K562 (cell line): ENCODE measurements around the gene ARHGAP33. TPM values are rescaled to one million over a fixed set of nuclear protein-coding genes. Genes with fewer than 3 reads are reported as not detected.

Source experiments
- ATAC-seq: fragments of 200-7000 bp; cut with Tn5 transposase; 3 replicates; pipeline ENCODE4 v1.9.1; 2020; ENCODE audit warnings: moderate library complexity
- BruUV-seq: library from RNA; stranded (reverse); fragments of 400-500 nt; replicated peaks from 2 replicates; lab custom pipeline; 2021; lab: Mats Ljungman, UMichigan
- CTCF ChIA-PET: fragments of 300-600 bp; formaldehyde crosslinking; extraction: SDS; loops from one replicate; lab custom pipeline; 2021; ENCODE audit warnings: low intra/inter-chr PET ratio; lab: Yijun Ruan, JAX
- POLR2A ChIA-PET: fragments of 300-600, 350-650 bp; sonication (Branson Sonifier 250); formaldehyde crosslinking; extraction: SDS; loops from one replicate; lab custom pipeline; 2021; ENCODE audit warnings: antibody characterized with exemption, inconsistent platforms; lab: Yijun Ruan, JAX
- DNase-seq, 4 experiments: peaks; one replicate each; pipeline versions ENCODE4 v3.0.0 to v3.0.0-alpha.2; 2011 to 2018; ENCODE audit warnings: low spot score in 3 of 4, mixed read lengths in 3 of 4; ENCODE audit errors: extremely low read depth in 1 of 4
- FAIRE-seq: peaks from 2 replicates; lab custom pipeline; 2011; peaks lifted over from hg19 to GRCh38; lab: Jason Lieb, UNC
- H2AFZ ChIP-seq: 2 replicates; pipeline ENCODE4 v1.6.0; 2011; ENCODE audit warnings: low read depth, low read length, control low read depth, inconsistent platforms
- H3K27ac ChIP-seq: fragments of 200-600 bp; 3 replicates; pipeline ENCODE4 v1.8.0; 2011; ENCODE audit warnings: low read depth, mild to moderate bottlenecking, control low read depth, inconsistent platforms, low read length, moderate library complexity, mixed read lengths; ENCODE audit errors: extremely low read depth
- H3K27me3 ChIP-seq, 2 experiments: fragments of 300-600 bp in 1 of 2; 2 replicates in 1 of 2; 3 replicates in 1 of 2; pipeline versions ENCODE4 v1.6.0 to v1.8.0; 2011; ENCODE audit warnings: inconsistent platforms in 2 of 2, low read length in 2 of 2, mild to moderate bottlenecking in 1 of 2, mixed read lengths in 1 of 2, moderate library complexity in 1 of 2; ENCODE audit not compliant: control insufficient read depth in 2 of 2, insufficient read depth in 2 of 2
- H3K36me3 ChIP-seq: fragments of 300-600 bp; 3 replicates; pipeline ENCODE4 v1.8.0; 2011; ENCODE audit warnings: mild to moderate bottlenecking, low read length, inconsistent platforms; ENCODE audit not compliant: control insufficient read depth, insufficient read depth
- H3K4me1 ChIP-seq, 2 experiments: fragments of 200-600 bp in 1 of 2; replicated peaks in 1 of 2; 2 replicates in 1 of 2; 3 replicates in 1 of 2; pipeline versions ENCODE4 v1.5.1 to v1.8.0; 2011; ENCODE audit warnings: inconsistent platforms in 2 of 2, low read length in 2 of 2, mild to moderate bottlenecking in 1 of 2, mixed read lengths in 1 of 2, moderate library complexity in 1 of 2; ENCODE audit not compliant: control insufficient read depth in 2 of 2, insufficient read depth in 2 of 2
- H3K4me2 ChIP-seq: 2 replicates; pipeline ENCODE4 v1.6.1; 2011; ENCODE audit warnings: low read length, control low read depth, inconsistent platforms, mixed read lengths; ENCODE audit not compliant: insufficient read depth
- H3K4me3 ChIP-seq: fragments of 200-600 bp; sonication (generic), shearing (Covaris generic); 2 replicates; pipeline ENCODE4 v1.5.1; 2016; ENCODE audit warnings: control low read depth, inconsistent platforms
- H3K79me2 ChIP-seq: fragments of 200-600 bp; 3 replicates; pipeline ENCODE4 v1.8.0; 2011; ENCODE audit warnings: low read length, inconsistent platforms; ENCODE audit not compliant: control insufficient read depth, insufficient read depth
- H3K9ac ChIP-seq, 2 experiments: 2 replicates each; pipeline versions ENCODE4 v1.6.0 to v1.6.1; 2011; ENCODE audit warnings: low read depth in 2 of 2, low read length in 2 of 2, control low read depth in 1 of 2, inconsistent platforms in 1 of 2, mild to moderate bottlenecking in 1 of 2, mixed read lengths in 1 of 2; ENCODE audit not compliant: insufficient read depth in 1 of 2
- H3K9me1 ChIP-seq: one replicate; pipeline ENCODE4 v1.6.0; 2011; ENCODE audit warnings: inconsistent platforms, mild to moderate bottlenecking, low read length, moderate library complexity; ENCODE audit not compliant: control insufficient read depth, insufficient read depth
- H3K9me3 ChIP-seq: replicated peaks from 2 replicates; pipeline ENCODE4 v1.5.1; 2011; ENCODE audit warnings: low read depth, low read length, inconsistent platforms; ENCODE audit not compliant: control insufficient read depth, insufficient read depth
- H4K20me1 ChIP-seq: replicated peaks from 2 replicates; pipeline ENCODE4 v1.6.1; 2011; ENCODE audit warnings: low read length, inconsistent platforms, mixed read lengths; ENCODE audit not compliant: control insufficient read depth, insufficient read depth
- GATAD2B ChIP-seq: fragments of 450-650 bp; IDR thresholded peaks from 2 replicates; pipeline ENCODE4 v1.6.1; 2017; ENCODE audit warnings: mild to moderate bottlenecking, borderline replicate concordance
- NFIC ChIP-seq: fragments of 450-650 bp; IDR thresholded peaks from 2 replicates; pipeline ENCODE4 v1.6.1; 2017; ENCODE audit warnings: mild to moderate bottlenecking, inconsistent platforms
- NFIX ChIP-seq: fragments of 250-450 bp; sonication (Bioruptor Pico); IDR thresholded peaks from 2 replicates; pipeline ENCODE4 v1.4.0; 2020; ENCODE audit warnings: low read depth, mild to moderate bottlenecking, moderate library complexity
- PKNOX1 ChIP-seq: fragments of 450-650 bp; IDR thresholded peaks from 2 replicates; pipeline ENCODE4 v1.6.1; 2016
- ZNF232 ChIP-seq: sonication (generic); formaldehyde crosslinking; IDR thresholded peaks from 2 replicates; pipeline ENCODE4 v1.8.0; 2022; ENCODE audit warnings: mild to moderate bottlenecking, missing genetic modification reagents
- WGBS: fragments of 100-300 bp; shearing (Covaris generic); methylation state at CpG from one replicate; pipeline ENCODE4 v1.1.6; 2016; ENCODE audit warnings: low coverage, mixed read lengths; ENCODE audit not compliant: insufficient coverage; ENCODE audit errors: missing lambda C conversion rate; 5-methylcytosine and 5-hydroxymethylcytosine counted together
- in situ Hi-C: fragments of 300-500 bp; cut with MboI; formaldehyde crosslinking; loops from 4 replicates; pipeline ENCODE4 v1.15.0; 2018; ENCODE audit warnings: inconsistent platforms, mixed read lengths
- intact Hi-C: fragments of 100-400 bp; cut with micrococcal nuclease; formaldehyde crosslinking; loops from 2 replicates; pipeline ENCODE4 v1.14.2; 2022
- polyA plus RNA-seq, 8 experiments: library from polyadenylated mRNA; depleted of rRNA in 4 of 8; stranded (reverse) in 5 of 8; unstranded in 3 of 8; fragments of >200 nt; fragmentation: Nextera tagmentation in 2 of 8; fragmentation: Illumina TruSeq in 1 of 8; extraction: Ambion mirVana in 2 of 8; extraction: Trizol in 1 of 8; gene quantifications; 2 replicates each; pipeline versions ENCODE4 v1.2.1 to v1.2.3, GENCODE V29; 2011 to 2014; ENCODE audit warnings: inconsistent platforms in 1 of 8, missing spikeins in 1 of 8
- total RNA-seq, 7 experiments: library from RNA; depleted of rRNA in 6 of 7; stranded (reverse); fragments of >200 nt in 6 of 7; fragmentation: Illumina TruSeq in 2 of 7; extraction: Trizol in 2 of 7; gene quantifications; 2 replicates each; pipeline versions ENCODE4 v1.2.1 to v1.2.3, GENCODE V29; 2011 to 2021; ENCODE audit warnings: low replicate concordance in 1 of 7

ARHGAP33 gene
- total and polyA plus RNA-seq, 9 of the 15 experiments (the other 6 are each of a cell fraction or from before 2014, with no cell fraction given): 0.06 to 26.6 (median 1.6) TPM; not detected in 1

- H3K9me1 ChIP-seq: no peaks in the 10 kb centered on the region
- no peak overlapping the region for H3K4me3 ChIP-seq
- H3K27ac ChIP-seq: no peak overlapping the region
- no peak for ATAC-seq
- FAIRE-seq: no peak
- POLR2A ChIA-PET: interaction anchor here (0.6 kb wide), 1 partner anchor 398 kb away, joined by 4 read pairs; no protein-coding TSS in a partner anchor
- no peaks in the 10 kb centered on the region; the same call in 1 of the 2 replicates for H3K9me3 ChIP-seq
- DNase-seq: no peak
- no peak for TF ChIP-seq GATAD2B
- TF ChIP-seq PKNOX1: no peak
- peak; percentile 54 for TF ChIP-seq NFIX (CRISPR knock-in tag)
- TF ChIP-seq NFIC: peak; percentile 72
- TF ChIP-seq ZNF232 (CRISPR knock-in tag): no peak
- H3K79me2 ChIP-seq: no peaks in the 10 kb centered on the region
- 35% methylated on average over 4 of the region's 5 CpGs for WGBS
- H2AFZ ChIP-seq: no peak overlapping the region
- CTCF ChIA-PET: no interaction called here
- peaks cover 12 to 23% of the 10 kb centered on the region in 2 experiments; a peak in 4 of 5 replicates for H3K4me1 ChIP-seq
- no peak overlapping the region for H3K4me2 ChIP-seq
- peak overlapping the region in 1 of 2 experiments; percentile 28; a peak in 1 of 4 replicates for H3K9ac ChIP-seq
- H4K20me1 ChIP-seq: no peaks in the 10 kb centered on the region
- intact Hi-C loops: no loop called here
- in situ Hi-C loops: no loop called here
- BruUV-seq: no TSS peak
- H3K36me3 ChIP-seq: no peaks in the 10 kb centered on the region
- no peaks in the 10 kb centered on the region for H3K27me3 ChIP-seq
Observed at GRCh38 chr19:35805526-35806102, 30.2 kb downstream of the ARHGAP33 start.
